Gastrocnemius medialis (tissue), 4 donors: Measurements from ENCODE around the gene SULT4A1. TPM values are rescaled to one million over a fixed set of nuclear protein-coding genes. Genes with fewer than 3 reads are reported as not detected.

Source experiments
- ATAC-seq, 2 donors: fragments of 150-250 bp; one replicate each; pipeline ENCODE4 v1.9.1; 2016
- DNase-seq, 2 donors: peaks; one replicate each; pipeline ENCODE4 v3.0.0-alpha.2; 2019
- H3K27ac ChIP-seq, 4 donors: fragments of 200-600 bp; sonication (generic); 1 replicate in 1 of 4; 2 replicates in 3 of 4; pipeline ENCODE4 v1.5.1; 2016 to 2018; ENCODE audit warnings: mild to moderate bottlenecking in 2 of 4, moderate library complexity in 1 of 4
- H3K27me3 ChIP-seq, 3 donors: fragments of 200-600 bp; sonication (generic) in 2 of 3; 1 replicate in 1 of 3; 2 replicates in 2 of 3; pipeline versions ENCODE4 v1.5.1 to v1.6.0; 2016 to 2019; ENCODE audit warnings: mild to moderate bottlenecking in 1 of 3, moderate library complexity in 1 of 3
- H3K36me3 ChIP-seq, 2 donors: fragments of 200-600 bp; sonication (generic) in 1 of 2; one replicate each; pipeline ENCODE4 v1.5.1; 2017 to 2018
- H3K4me1 ChIP-seq, 2 donors: fragments of 200-600 bp; sonication (generic) in 1 of 2; one replicate each; pipeline ENCODE4 v1.5.1; 2016 to 2017; ENCODE audit warnings: mild to moderate bottlenecking in 2 of 2
- H3K4me3 ChIP-seq, 4 donors: fragments of 200-600 bp; sonication (generic) in 3 of 4; 1 replicate in 1 of 4; 2 replicates in 3 of 4; pipeline ENCODE4 v1.5.1; 2016 to 2019; ENCODE audit warnings: mild to moderate bottlenecking in 2 of 4
- H3K9me3 ChIP-seq, 3 donors: fragments of 200-600 bp; sonication (generic) in 2 of 3; 1 replicate in 1 of 3; 2 replicates in 2 of 3; pipeline ENCODE4 v1.5.1; 2016 to 2019
- CTCF ChIP-seq, 5 experiments: fragments of 450-650 bp in 3 of 5; fragments of 200-600 bp in 2 of 5; sonication (generic) in 2 of 5; IDR thresholded peaks in 4 of 5; conservative IDR thresholded peaks in 1 of 5; 1 replicate in 4 of 5; 2 replicates in 1 of 5; pipeline ENCODE4 v1.5.1; 2016 to 2019; ENCODE audit warnings: antibody characterized with exemption in 5 of 5, mild to moderate bottlenecking in 3 of 5, moderate library complexity in 3 of 5
- POLR2A ChIP-seq, 2 donors: fragments of 450-650 bp; IDR thresholded peaks; one replicate each; pipeline ENCODE4 v1.6.1; 2017; ENCODE audit warnings: antibody characterized with exemption in 2 of 2, mild to moderate bottlenecking in 2 of 2, moderate library complexity in 2 of 2
- in situ Hi-C, 4 donors: fragments of 200-750 bp; cut with MboI; loops; one replicate each; pipeline versions ENCODE4 v1.15.0 to v1.8.0; 2017; ENCODE audit warnings: low sequenced_read_pairs in 4 of 4
- intact Hi-C: fragments of 100-400 bp; cut with DNase I; formaldehyde crosslinking; loops from one replicate; pipeline ENCODE4 v1.15.1; 2023; ENCODE audit warnings: low total_unique reads
- total RNA-seq, 4 donors: library from RNA; depleted of rRNA; stranded (reverse); fragments of >200 nt; gene quantifications; one replicate each; pipeline versions ENCODE4 v1.1.0 to v1.2.3, GENCODE V29; 2016

SULT4A1 gene
- total RNA-seq, 4 donors from 2014 or later: not detected

DNA sequence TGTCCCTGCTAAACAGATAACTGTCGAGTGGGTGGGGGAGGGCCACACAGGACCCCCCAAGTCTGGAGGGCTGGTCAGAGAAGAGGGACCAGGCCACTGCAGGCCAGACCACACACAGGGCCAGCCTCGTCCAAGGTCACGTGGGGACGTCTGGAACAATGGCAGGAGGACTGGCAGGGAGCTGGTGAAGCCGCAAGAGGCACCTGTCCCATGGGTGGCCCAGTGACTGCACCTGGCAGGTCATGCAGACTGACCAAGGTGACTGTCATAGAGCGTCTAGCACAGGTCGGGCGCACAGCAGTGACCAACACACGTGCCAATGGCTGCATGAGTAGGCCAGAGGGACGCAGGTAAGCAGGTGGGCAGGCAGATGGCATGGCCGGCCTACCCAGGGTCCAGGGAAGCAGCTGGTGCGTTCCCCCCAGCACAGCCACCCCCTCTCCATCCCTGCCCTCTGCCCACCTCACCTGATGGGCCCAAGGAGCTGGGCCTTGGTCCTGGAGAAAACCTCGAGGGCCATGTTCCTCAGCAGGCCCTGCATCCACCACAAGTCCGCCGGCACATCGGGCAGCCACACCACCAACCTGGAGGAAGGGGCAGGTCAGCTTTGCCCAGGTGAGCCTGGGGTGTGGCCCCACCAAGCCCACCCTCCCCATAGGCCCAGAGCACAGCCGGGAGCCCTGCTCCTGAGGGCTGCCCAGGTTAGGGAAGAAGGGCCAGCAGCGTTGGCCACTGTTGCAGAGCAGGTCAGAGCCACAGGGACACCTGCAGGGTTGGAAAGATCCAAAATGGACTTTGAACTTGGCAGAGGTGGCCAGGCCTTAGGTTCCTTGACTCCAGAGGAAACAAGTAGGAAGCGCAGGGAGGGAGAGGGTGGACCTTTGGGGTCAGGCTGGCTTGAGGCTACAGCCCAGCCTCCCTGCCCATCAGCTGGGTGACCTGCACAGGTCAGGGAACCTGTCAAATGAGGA lies 19.1 kb upstream of the SULT4A1 start:
- Histone ChIP-seq H3K36me3 (no peaks in the 10 kb centered on the region), H3K9me3 (no peaks in the 10 kb centered on the region), H3K4me3 (no peak overlapping the region), H3K27ac (no peak overlapping the region), H3K27me3 (peaks cover 0 to 9% (median 4%) of the 10 kb centered on the region in 3 donors), H3K4me1 (no peaks in the 10 kb centered on the region)
- no peak for ATAC-seq
- in situ Hi-C loops: no loop called here
- intact Hi-C loops: loop anchor here (10.0 kb wide), 1 partner anchor 497 kb away; no protein-coding TSS in a partner anchor
- no peak for DNase-seq
- TF ChIP-seq POLR2A (IDR thresholded peaks at IDR 0.05): no peak
- TF ChIP-seq CTCF (IDR thresholded peaks at IDR 0.05 in 4 of 5, conservative IDR thresholded peaks at IDR 0.05 in 1 of 5): no peak

DNA sequence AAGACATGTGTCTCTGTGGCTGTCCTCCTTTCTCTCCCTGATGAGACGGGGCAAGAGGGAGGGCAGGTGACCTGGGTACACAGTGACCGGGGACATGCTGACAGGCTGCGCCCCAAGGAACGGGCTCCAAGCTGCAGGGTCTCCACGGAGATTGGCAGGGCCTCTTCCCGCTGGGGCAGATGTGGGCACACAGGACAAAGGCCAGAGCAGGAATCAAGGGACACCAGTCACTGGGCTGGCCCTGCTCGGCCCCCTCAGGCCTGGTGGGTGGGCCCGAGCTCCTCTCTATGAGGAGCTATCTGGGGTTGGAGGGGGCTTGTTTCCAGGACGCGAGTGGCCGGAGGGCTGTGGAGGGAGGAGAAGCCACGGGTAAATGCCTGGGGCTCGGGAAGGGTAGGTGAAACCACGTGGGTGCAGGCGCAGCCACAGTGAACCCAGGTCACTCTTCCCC lies 18.3 kb upstream of the SULT4A1 start:
- intact Hi-C loops: loop anchor here (10.0 kb wide), 1 partner anchor 496 kb away; no protein-coding TSS in a partner anchor
- DNase-seq: no peak
- Histone ChIP-seq H3K27ac (no peak overlapping the region), H3K4me1 (no peaks in the 10 kb centered on the region), H3K9me3 (no peaks in the 10 kb centered on the region), H3K36me3 (no peaks in the 10 kb centered on the region), H3K4me3 (no peak overlapping the region), H3K27me3 (peaks cover 0 to 4% (median 4%) of the 10 kb centered on the region in 3 donors)
- no peak for TF ChIP-seq CTCF (IDR thresholded peaks at IDR 0.05 in 4 of 5, conservative IDR thresholded peaks at IDR 0.05 in 1 of 5)
- no peak for TF ChIP-seq POLR2A (IDR thresholded peaks at IDR 0.05)
- no peak for ATAC-seq
- in situ Hi-C loops: no loop called here

GRCh38 chr22:43879901-43880540 lies 17.7 kb upstream of the SULT4A1 start:
- no peak for DNase-seq
- Histone ChIP-seq H3K9me3 (no peaks in the 10 kb centered on the region), H3K4me1 (no peaks in the 10 kb centered on the region), H3K36me3 (no peaks in the 10 kb centered on the region), H3K4me3 (no peak overlapping the region), H3K27me3 (peaks cover 0 to 4% (median 2%) of the 10 kb centered on the region in 3 donors), H3K27ac (no peak overlapping the region)
- TF ChIP-seq CTCF (IDR thresholded peaks at IDR 0.05 in 4 of 5, conservative IDR thresholded peaks at IDR 0.05 in 1 of 5): no peak
- TF ChIP-seq POLR2A (IDR thresholded peaks at IDR 0.05): no peak
- intact Hi-C loops (loop anchor here (10.0 kb wide), 1 partner anchor 495 kb away; no protein-coding TSS in a partner anchor), in situ Hi-C loops (no loop called here)
- no peak for ATAC-seq

DNA sequence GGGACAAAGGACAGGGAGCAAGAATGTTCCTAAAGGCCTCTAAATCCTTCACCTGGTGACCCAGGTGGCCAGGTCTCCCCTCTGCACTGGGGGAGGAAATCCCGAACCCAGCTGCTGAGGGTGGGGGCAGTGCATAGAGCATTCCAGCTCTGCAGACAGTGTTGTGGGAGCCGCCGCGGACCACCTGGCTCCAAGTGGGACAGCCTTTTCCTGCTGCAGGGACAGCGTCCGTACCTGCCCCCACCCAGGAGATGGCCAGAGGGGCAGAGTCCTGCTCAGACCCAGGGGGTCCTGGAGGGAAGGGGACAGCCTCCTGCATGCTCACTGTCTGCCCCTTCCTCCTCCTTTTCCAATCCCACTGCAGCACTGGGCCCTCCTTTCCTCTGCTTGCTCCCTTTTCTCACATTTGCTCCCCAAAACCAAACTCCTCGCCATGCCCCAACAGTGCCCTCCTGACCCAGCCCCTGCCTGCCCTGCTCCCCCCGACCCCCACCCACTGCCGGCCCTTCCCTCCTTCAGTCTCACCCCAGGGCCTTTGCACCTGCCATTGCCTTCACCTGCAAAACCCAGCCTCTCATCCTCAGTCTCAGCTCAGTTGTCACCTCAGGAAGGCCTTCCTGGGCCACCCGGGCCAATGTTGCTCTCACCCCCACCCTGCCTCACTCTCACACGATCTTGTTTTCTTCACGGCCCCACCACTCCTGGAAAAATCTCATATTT lies 16.7 kb upstream of the SULT4A1 start:
- peaks cover 3 to 5% (median 4%) of the 10 kb centered on the region in 3 donors for H3K27me3 ChIP-seq
- no peak for DNase-seq
- intact Hi-C loops: no loop called here
- in situ Hi-C loops: no loop called here
- ATAC-seq: no peak
- no peaks in the 10 kb centered on the region for H3K36me3 ChIP-seq
- H3K9me3 ChIP-seq: no peaks in the 10 kb centered on the region
- H3K4me3 ChIP-seq: no peak overlapping the region
- no peak for TF ChIP-seq POLR2A (IDR thresholded peaks at IDR 0.05)
- TF ChIP-seq CTCF (IDR thresholded peaks at IDR 0.05 in 4 of 5, conservative IDR thresholded peaks at IDR 0.05 in 1 of 5): no peak
- H3K4me1 ChIP-seq: no peaks in the 10 kb centered on the region
- no peak overlapping the region for H3K27ac ChIP-seq
